HEK293 (cell line): Measurements from ENCODE around the gene COL25A1.

Experiments
- CTCF ChIA-PET: fragments of 350-600 bp; formaldehyde crosslinking; extraction: SDS; loops from one replicate; lab custom pipeline; 2021; ENCODE audit warnings: antibody characterized with exemption; lab: Yijun Ruan, JAX
- POLR2A ChIA-PET: fragments of 300-600 bp; formaldehyde crosslinking; extraction: SDS; loops from one replicate; lab custom pipeline; 2020; ENCODE audit warnings: antibody characterized with exemption, inconsistent platforms; lab: Yijun Ruan, JAX
- H3K27ac ChIP-seq: fragments of 200-500 bp; sonication (Bioruptor generic); 2 replicates; pipeline ENCODE4 v1.5.1; 2014; ENCODE audit warnings: low read depth, low read length, control low read depth, inconsistent platforms; ENCODE audit errors: extremely low read depth
- H3K36me3 ChIP-seq, 2 experiments: fragments of 200-500 bp in 1 of 2; sonication (Bioruptor generic) in 1 of 2; 1 replicate in 1 of 2; 2 replicates in 1 of 2; pipeline ENCODE4 v1.5.1; 2014 to 2017; ENCODE audit warnings: inconsistent platforms in 2 of 2, low read length in 2 of 2; ENCODE audit not compliant: control insufficient read depth in 2 of 2, insufficient read depth in 1 of 2
- H3K4me1 ChIP-seq: fragments of 200-500 bp; sonication (Bioruptor generic); 2 replicates; pipeline ENCODE4 v1.5.1; 2014; ENCODE audit warnings: mild to moderate bottlenecking, low read length, inconsistent platforms; ENCODE audit not compliant: control insufficient read depth, insufficient read depth
- H3K4me3 ChIP-seq: 2 replicates; pipeline ENCODE4 v1.5.1; 2011; ENCODE audit warnings: low read depth, mild to moderate bottlenecking, control low read depth, low read length, moderate library complexity
- H3K9me3 ChIP-seq: fragments of 200-500 bp; sonication (Bioruptor generic); 2 replicates; pipeline ENCODE4 v1.5.1; 2014; ENCODE audit warnings: low read depth, low read length, inconsistent platforms; ENCODE audit not compliant: control insufficient read depth, insufficient read depth
- HOXC10 ChIP-seq: sonication (generic); formaldehyde crosslinking; IDR thresholded peaks from 2 replicates; pipeline ENCODE4 v1.8.1; 2023; ENCODE audit warnings: mild to moderate bottlenecking, missing genetic modification reagents
- HOXD13 ChIP-seq: sonication (generic); formaldehyde crosslinking; IDR thresholded peaks from 2 replicates; pipeline ENCODE4 v1.8.0; 2022; ENCODE audit warnings: missing genetic modification reagents, borderline replicate concordance
- MEIS1 ChIP-seq: sonication (generic); formaldehyde crosslinking; IDR thresholded peaks from 2 replicates; pipeline ENCODE4 v1.8.1; 2022; ENCODE audit warnings: missing genetic modification reagents, mild to moderate bottlenecking, borderline replicate concordance
- OVOL3 ChIP-seq: fragments of 450-650 bp; formaldehyde crosslinking; IDR thresholded peaks from 2 replicates; pipeline ENCODE4 v1.5.1; 2016; ENCODE audit warnings: missing biosample characterization, missing genetic modification characterization
- REPIN1 ChIP-seq: fragments of 450-650 bp; formaldehyde crosslinking; IDR thresholded peaks from 2 replicates; pipeline ENCODE4 v1.5.1; 2017; ENCODE audit warnings: missing biosample characterization, missing genetic modification characterization, low read depth
- SP3 ChIP-seq: fragments of 450-650 bp; formaldehyde crosslinking; IDR thresholded peaks from 2 replicates; pipeline ENCODE4 v1.5.1; 2016; ENCODE audit warnings: missing biosample characterization, missing genetic modification characterization
- ZBTB8A ChIP-seq: fragments of 450-650 bp; formaldehyde crosslinking; IDR thresholded peaks from 2 replicates; pipeline ENCODE4 v1.5.1; 2016; ENCODE audit warnings: missing biosample characterization, missing genetic modification characterization
- ZNF16 ChIP-seq: fragments of 450-650 bp; formaldehyde crosslinking; IDR thresholded peaks from 2 replicates; pipeline ENCODE4 v1.5.1; 2016; ENCODE audit warnings: low read depth, missing biosample characterization, missing genetic modification characterization
- ZNF175 ChIP-seq: fragments of 450-650 bp; formaldehyde crosslinking; IDR thresholded peaks from 2 replicates; pipeline ENCODE4 v1.5.1; 2016; ENCODE audit warnings: missing biosample characterization, missing genetic modification characterization
- ZNF623 ChIP-seq: fragments of 450-650 bp; formaldehyde crosslinking; IDR thresholded peaks from 2 replicates; pipeline ENCODE4 v1.5.1; 2016; ENCODE audit warnings: missing biosample characterization, missing genetic modification characterization
- ZNF768 ChIP-seq: fragments of 450-650 bp; formaldehyde crosslinking; IDR thresholded peaks from 2 replicates; pipeline ENCODE4 v1.5.1; 2018; ENCODE audit warnings: missing biosample characterization, mild to moderate bottlenecking, missing genetic modification characterization
- ZSCAN23 ChIP-seq: fragments of 450-650 bp; formaldehyde crosslinking; IDR thresholded peaks from 2 replicates; pipeline ENCODE4 v1.5.1; 2016; ENCODE audit warnings: missing biosample characterization, missing genetic modification characterization
- TF ChIP-seq, protein P1 (sequence below): fragments of 450-650 bp; formaldehyde crosslinking; IDR thresholded peaks from 2 replicates; pipeline ENCODE4; 2016; ENCODE audit warnings: missing biosample characterization, missing genetic modification characterization
- TF ChIP-seq, protein P2 (sequence below): fragments of 450-650 bp; formaldehyde crosslinking; IDR thresholded peaks from 2 replicates; pipeline ENCODE4 v1.5.1; 2016; ENCODE audit warnings: missing biosample characterization, missing genetic modification characterization, low read depth
- TF ChIP-seq, protein P3 (sequence below): fragments of 450-650 bp; formaldehyde crosslinking; IDR thresholded peaks from 2 replicates; pipeline ENCODE4 v1.5.1; 2017; ENCODE audit warnings: missing biosample characterization, missing genetic modification characterization

COL25A1 gene

GRCh38 chr4:109254845-109255244, 47.6 kb downstream of the COL25A1 start:
- TF ChIP-seq ZSCAN23 (tag by site-specific recombination) (no peak), ZBTB8A (tag by site-specific recombination) (no peak)
- TF ChIP-seq, all 188 proteins: peak for 0
- CTCF ChIA-PET = no interaction called here
- POLR2A ChIA-PET = no interaction called here

DNA sequence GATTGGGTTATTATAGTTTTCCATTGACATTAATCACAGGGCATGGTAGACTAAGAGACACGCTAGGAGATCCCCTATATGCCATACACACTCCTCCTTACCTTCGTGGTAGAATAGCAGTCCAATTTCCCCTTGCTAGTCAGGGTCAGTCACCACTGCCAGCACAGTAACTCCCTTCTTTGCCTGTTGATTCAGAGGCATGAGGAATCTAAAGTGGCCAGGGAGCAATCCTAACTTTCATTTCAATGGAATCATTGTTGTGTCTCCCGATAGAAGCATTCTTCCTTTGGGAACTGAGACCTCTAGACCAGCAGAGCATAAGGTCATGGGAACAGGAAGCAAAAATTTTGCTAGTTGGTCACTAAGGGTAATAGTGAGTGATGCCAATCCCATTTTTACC, 51.1 kb downstream of the COL25A1 start:
- H3K4me1 ChIP-seq = no peaks in the 10 kb centered on the region
- H3K27ac ChIP-seq = no peak overlapping the region
- H3K36me3 ChIP-seq = no peaks in the 10 kb centered on the region
- TF ChIP-seq ZNF175 (tag by site-specific recombination) (no peak), HOXC10 (CRISPR knock-in tag) (no peak), MEIS1 (no peak), SP3 (tag by site-specific recombination) (no peak), OVOL3 (tag by site-specific recombination) (no peak), ZNF768 (no peak), REPIN1 (no peak), ZNF623 (tag by site-specific recombination) (no peak), ZNF16 (no peak)
- TF ChIP-seq, protein P1, sequence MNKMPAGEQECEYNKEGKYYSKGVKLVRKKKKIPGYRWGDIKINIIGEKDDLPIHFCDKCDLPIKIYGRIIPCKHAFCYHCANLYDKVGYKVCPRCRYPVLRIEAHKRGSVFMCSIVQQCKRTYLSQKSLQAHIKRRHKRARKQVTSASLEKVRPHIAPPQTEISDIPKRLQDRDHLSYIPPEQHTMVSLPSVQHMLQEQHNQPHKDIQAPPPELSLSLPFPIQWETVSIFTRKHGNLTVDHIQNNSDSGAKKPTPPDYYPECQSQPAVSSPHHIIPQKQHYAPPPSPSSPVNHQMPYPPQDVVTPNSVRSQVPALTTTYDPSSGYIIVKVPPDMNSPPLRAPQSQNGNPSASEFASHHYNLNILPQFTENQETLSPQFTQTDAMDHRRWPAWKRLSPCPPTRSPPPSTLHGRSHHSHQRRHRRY (tag by site-specific recombination) = no peak
- TF ChIP-seq, protein P2, sequence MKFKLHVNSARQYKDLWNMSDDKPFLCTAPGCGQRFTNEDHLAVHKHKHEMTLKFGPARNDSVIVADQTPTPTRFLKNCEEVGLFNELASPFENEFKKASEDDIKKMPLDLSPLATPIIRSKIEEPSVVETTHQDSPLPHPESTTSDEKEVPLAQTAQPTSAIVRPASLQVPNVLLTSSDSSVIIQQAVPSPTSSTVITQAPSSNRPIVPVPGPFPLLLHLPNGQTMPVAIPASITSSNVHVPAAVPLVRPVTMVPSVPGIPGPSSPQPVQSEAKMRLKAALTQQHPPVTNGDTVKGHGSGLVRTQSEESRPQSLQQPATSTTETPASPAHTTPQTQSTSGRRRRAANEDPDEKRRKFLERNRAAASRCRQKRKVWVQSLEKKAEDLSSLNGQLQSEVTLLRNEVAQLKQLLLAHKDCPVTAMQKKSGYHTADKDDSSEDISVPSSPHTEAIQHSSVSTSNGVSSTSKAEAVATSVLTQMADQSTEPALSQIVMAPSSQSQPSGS = no peak
- TF ChIP-seq, protein P3, sequence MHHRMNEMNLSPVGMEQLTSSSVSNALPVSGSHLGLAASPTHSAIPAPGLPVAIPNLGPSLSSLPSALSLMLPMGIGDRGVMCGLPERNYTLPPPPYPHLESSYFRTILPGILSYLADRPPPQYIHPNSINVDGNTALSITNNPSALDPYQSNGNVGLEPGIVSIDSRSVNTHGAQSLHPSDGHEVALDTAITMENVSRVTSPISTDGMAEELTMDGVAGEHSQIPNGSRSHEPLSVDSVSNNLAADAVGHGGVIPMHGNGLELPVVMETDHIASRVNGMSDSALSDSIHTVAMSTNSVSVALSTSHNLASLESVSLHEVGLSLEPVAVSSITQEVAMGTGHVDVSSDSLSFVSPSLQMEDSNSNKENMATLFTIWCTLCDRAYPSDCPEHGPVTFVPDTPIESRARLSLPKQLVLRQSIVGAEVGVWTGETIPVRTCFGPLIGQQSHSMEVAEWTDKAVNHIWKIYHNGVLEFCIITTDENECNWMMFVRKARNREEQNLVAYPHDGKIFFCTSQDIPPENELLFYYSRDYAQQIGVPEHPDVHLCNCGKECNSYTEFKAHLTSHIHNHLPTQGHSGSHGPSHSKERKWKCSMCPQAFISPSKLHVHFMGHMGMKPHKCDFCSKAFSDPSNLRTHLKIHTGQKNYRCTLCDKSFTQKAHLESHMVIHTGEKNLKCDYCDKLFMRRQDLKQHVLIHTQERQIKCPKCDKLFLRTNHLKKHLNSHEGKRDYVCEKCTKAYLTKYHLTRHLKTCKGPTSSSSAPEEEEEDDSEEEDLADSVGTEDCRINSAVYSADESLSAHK (tag by site-specific recombination) = no peak
- TF ChIP-seq, all 188 proteins: peak for 0
- ChIA-PET POLR2A (no interaction called here), CTCF (no interaction called here)
- Histone ChIP-seq H3K9me3 (no peaks in the 10 kb centered on the region), H3K4me3 (no peak overlapping the region)

More at GRCh38 chr4:109254845-109255244, 47.6 kb downstream of the COL25A1 start:
- no peaks in the 10 kb centered on the region for H3K4me1 ChIP-seq
- H3K36me3 ChIP-seq = no peaks in the 10 kb centered on the region
- H3K9me3 ChIP-seq = no peaks in the 10 kb centered on the region
- no peak overlapping the region for H3K4me3 ChIP-seq
- H3K27ac ChIP-seq = no peak overlapping the region

DNA sequence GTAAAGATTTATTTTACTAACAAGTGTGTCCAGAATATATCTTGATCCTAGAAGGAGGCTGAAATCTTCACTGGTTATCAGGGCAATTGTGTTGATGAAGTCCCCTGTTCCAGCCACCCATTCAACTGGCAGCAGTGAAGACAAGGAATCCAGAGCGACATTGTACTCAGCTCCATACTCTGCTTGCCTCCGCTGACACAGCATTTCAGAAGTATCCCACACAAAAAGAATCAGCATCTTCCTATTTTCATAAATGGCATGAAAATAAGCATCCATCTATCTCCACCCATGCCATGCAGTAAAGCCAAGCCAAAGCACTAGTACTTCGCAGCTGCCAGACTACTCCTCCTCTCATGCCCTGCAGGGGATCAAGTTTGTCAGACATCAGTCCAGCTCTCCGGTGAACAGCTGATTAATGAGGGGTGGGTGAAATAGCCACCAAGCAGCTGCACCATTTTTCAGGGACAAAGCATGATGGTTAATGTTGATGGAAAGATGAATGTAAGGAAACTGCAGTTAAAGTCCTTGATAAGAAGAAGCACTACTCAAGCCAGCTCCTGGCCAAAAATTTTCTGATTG, 54.0 kb downstream of the COL25A1 start:
- Histone ChIP-seq H3K27ac (no peak overlapping the region), H3K36me3 (no peaks in the 10 kb centered on the region), H3K9me3 (no peaks in the 10 kb centered on the region), H3K4me1 (no peaks in the 10 kb centered on the region), H3K4me3 (no peak overlapping the region)
- no peak for TF ChIP-seq HOXD13 (CRISPR knock-in tag)
- CTCF ChIA-PET = no interaction called here
- POLR2A ChIA-PET = no interaction called here
